GM12872 (cell line): ENCODE data around the gene ASCC3.

ENCODE experiments used
- CTCF ChIP-seq: IDR thresholded peaks from 3 replicates; pipeline ENCODE4 v1.5.1; 2011; ENCODE audit warnings: low read depth, mild to moderate bottlenecking, low read length, moderate library complexity; ENCODE audit not compliant: insufficient read depth

Gene ASCC3

GRCh38 chr6:100464903-100465700 is 416.0 kb downstream of the ASCC3 start, which contains the start of gene SIM1:
SIM1 (minus strand) TSS chr6:100464921; CDS start chr6:100463468, 1,453 bp downstream.
- TF ChIP-seq CTCF, result no peak

DNA sequence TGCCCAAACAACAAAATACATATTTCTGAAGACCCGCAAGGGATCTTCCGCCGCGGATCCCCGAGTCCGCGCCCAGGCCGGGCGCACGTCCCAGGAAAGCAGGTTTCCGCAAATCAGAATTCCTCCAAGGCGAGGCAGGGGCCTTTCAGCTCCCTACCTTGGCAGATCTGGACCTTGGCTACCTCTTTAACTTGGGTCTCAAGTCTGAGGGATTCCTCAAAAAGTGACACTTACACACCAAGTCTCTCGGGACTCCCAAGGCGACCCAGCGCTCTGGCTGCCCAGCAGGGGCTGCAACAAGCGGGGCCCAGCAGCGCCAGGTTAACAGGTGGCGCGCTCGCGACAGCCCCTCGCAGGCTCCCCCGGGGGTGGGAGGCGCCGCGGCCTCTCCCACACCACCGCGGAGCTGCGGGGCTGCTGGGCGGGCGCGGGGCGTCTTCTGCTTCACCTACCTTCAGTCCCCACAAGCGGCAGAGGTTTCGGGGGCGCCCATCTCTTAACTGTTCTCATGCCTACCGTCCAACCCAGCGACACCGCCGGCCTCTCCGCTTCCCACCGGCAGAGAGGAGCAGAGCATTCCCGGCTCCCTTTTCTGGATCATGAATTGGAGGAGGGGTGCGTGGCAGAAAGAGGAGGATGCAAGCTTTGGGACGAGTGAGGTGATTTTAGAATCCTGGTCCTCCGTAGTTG is 416.8 kb downstream of the ASCC3 start:
- no peak for TF ChIP-seq CTCF

GRCh38 chr6:100463630-100464161 is 417.4 kb downstream of the ASCC3 start:
- TF ChIP-seq CTCF, result no peak

DNA sequence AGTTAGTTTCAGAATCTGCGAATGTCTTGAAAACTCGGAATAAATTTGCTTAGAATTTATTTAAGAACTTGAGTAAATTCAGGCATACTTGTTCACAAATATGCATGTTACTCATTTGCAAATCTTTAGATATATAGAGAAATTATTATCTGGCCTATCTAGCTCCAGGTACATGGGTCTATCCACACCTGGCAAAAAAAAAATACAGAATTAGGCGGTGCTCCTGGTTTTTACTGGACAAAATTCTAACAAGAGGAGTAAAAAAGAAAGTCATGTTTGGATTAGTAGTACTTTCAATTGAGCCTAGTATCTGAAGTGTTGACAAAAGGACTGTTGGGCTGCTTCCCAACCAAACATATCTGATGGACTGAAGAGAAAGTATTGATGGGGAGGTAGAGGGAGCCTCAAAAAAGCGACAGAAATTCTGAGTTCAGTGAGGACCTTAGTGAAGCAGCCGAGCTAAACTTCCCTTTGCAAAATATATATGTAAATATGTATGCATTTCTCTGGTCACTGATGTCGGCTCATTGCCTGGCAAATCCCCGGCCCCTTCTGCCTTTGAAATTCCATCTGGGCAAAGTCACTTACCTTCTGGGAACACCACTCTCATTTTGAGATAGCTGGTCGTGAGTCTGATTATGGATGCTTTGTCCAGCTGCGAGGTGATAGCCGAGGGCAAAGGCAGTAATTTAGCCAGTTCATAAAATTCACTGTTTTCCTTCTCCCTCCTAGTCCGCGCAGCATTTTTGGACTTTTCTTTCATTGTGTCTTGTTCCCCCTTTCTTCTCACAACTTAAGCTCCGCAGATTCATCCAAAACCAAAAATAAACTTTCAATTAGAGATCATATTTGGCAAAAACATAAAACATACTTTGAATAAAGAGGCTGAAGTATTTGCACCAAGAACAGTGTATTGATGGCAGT is 418.2 kb downstream of the ASCC3 start:
- no peak for TF ChIP-seq CTCF

DNA sequence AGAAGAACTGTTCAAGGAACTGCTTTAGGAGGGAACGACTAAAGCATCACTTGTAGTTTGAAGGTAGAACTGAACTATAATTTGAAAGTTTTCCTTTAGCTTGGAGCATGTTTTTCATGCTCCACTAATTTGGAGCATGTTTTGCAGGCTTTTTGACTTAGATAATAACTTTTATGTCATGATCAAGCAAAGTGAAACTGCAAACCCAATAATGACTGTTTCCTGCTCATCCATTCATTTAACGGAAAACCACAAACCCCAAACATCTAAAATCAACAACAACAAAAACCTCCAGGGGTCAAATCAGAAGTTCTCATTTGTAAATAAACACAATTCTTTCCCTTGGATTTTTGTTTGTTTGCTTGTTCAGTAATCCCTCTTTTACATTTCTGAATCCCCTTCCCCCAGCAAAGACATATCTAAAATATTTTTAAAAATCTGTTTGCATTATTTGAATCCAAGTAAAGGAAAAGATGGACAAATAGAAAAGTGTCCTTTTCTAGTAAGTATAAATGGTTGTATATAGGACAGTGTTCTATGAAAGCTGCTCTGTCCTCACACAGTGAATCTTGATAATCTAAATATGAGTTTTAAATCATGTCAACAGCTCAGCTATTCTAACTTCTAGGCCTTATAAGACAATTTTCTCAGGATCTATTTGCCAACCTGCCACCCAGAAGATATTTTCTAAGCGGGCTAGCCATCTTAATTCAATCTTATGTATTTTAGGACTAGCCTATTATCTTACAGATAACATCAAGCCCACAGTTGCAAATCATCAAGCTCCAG is 419.0 kb downstream of the ASCC3 start:
- TF ChIP-seq CTCF, result no peak

- no peak for TF ChIP-seq CTCF
Measured at GRCh38 chr6:100461278-100461916, 419.7 kb downstream of the ASCC3 start.
